Measurements from ENCODE around the gene CCNL1.
"Not testable (repeated sequence)": the region's sequence is repeated elsewhere in the genome, so short reads cannot be mapped to it uniquely, and the experiment has no call there.

The CCNL1 gene

GRCh38 chr3:157159762-157160657, at the start of gene CCNL1:
Gene CCNL1 (minus strand): TSS chr3:157160147. CDS start chr3:157160094, 53 bp downstream.
- DNase-seq (ENCODE audit: low read depth in 2 of 2, low spot score in 1 of 2), result peak; percentile 92 to 96

- no peak for DNase-seq (ENCODE audit: low read depth in 2 of 2, low spot score in 1 of 2)
Observed at GRCh38 chr3:157204880-157205279, 44.9 kb upstream of the CCNL1 start.

GRCh38 chr3:157204431-157204830, 44.5 kb upstream of the CCNL1 start:
- no peak for DNase-seq (ENCODE audit: low read depth in 2 of 2, low spot score in 1 of 2)

GRCh38 chr3:157201648-157202278, 41.8 kb upstream of the CCNL1 start:
- no peak for DNase-seq (ENCODE audit: low read depth in 2 of 2, low spot score in 1 of 2)

- no peak for DNase-seq (ENCODE audit: low read depth in 2 of 2, low spot score in 1 of 2)
Observed at GRCh38 chr3:157199841-157200240, 39.9 kb upstream of the CCNL1 start.

GRCh38 chr3:157195965-157196364, 36.0 kb upstream of the CCNL1 start:
- no peak for DNase-seq (ENCODE audit: low read depth in 2 of 2, low spot score in 1 of 2)

GRCh38 chr3:157191149-157191548, 31.2 kb upstream of the CCNL1 start:
- DNase-seq (ENCODE audit: low read depth in 2 of 2, low spot score in 1 of 2), result not testable (repeated sequence)

- no peak for DNase-seq (ENCODE audit: low read depth in 2 of 2, low spot score in 1 of 2)
Observed at GRCh38 chr3:157190380-157190872, 30.5 kb upstream of the CCNL1 start.

- DNase-seq (ENCODE audit: low read depth in 2 of 2, low spot score in 1 of 2), result no peak
Observed at GRCh38 chr3:157188391-157188790, 28.4 kb upstream of the CCNL1 start.

- DNase-seq (ENCODE audit: low read depth in 2 of 2, low spot score in 1 of 2), result no peak
Observed at GRCh38 chr3:157182879-157183278, 22.9 kb upstream of the CCNL1 start.

- no peak for DNase-seq (ENCODE audit: low read depth in 2 of 2, low spot score in 1 of 2)
Observed at GRCh38 chr3:157180262-157180661, 20.3 kb upstream of the CCNL1 start.

- DNase-seq (ENCODE audit: low read depth in 2 of 2, low spot score in 1 of 2), result no peak
Observed at GRCh38 chr3:157179365-157179803, 19.4 kb upstream of the CCNL1 start.

- not testable (repeated sequence) for DNase-seq (ENCODE audit: low read depth in 2 of 2, low spot score in 1 of 2)
Observed at GRCh38 chr3:157178503-157179364, 18.8 kb upstream of the CCNL1 start.

GRCh38 chr3:157177801-157178453, 18.0 kb upstream of the CCNL1 start:
- DNase-seq (ENCODE audit: low read depth in 2 of 2, low spot score in 1 of 2), result not testable (repeated sequence)

GRCh38 chr3:157176934-157177333, 17.0 kb upstream of the CCNL1 start:
- DNase-seq (ENCODE audit: low read depth in 2 of 2, low spot score in 1 of 2), result no peak

GRCh38 chr3:157175691-157176507, 16.0 kb upstream of the CCNL1 start:
- no peak for DNase-seq (ENCODE audit: low read depth in 2 of 2, low spot score in 1 of 2)

GRCh38 chr3:157174649-157175498, 14.9 kb upstream of the CCNL1 start:
- peak; percentile 95 to 97 for DNase-seq (ENCODE audit: low read depth in 2 of 2, low spot score in 1 of 2)

- no peak for DNase-seq (ENCODE audit: low read depth in 2 of 2, low spot score in 1 of 2)
Observed at GRCh38 chr3:157174290-157174648, 14.3 kb upstream of the CCNL1 start.

GRCh38 chr3:157173343-157173742, 13.4 kb upstream of the CCNL1 start:
- DNase-seq (ENCODE audit: low read depth in 2 of 2, low spot score in 1 of 2), result not testable (repeated sequence)
